A549 (cell line): ENCODE results near the gene SMIM35. TPM values are rescaled to one million over a fixed set of nuclear protein-coding genes. Genes with fewer than 3 reads are reported as not detected.

ENCODE experiments used
- ATAC-seq, 2 experiments: fragments of 200-7000 bp in 1 of 2; fragments of >200 bp in 1 of 2; cut with Nextera tagmentation in 1 of 2; cut with Tn5 transposase in 1 of 2; 3 replicates each; pipeline versions ENCODE4 v1.8.0 to v1.9.1; 2018 to 2020; ENCODE audit warnings: mild to moderate bottlenecking in 1 of 2, moderate library complexity in 1 of 2
- CTCF ChIA-PET: fragments of 300-600 bp; sonication (Branson Sonifier 250); formaldehyde crosslinking; extraction: SDS; loops from one replicate; lab custom pipeline; 2021; ENCODE audit warnings: antibody characterized with exemption, inconsistent platforms; lab: Yijun Ruan, JAX
- POLR2A ChIA-PET: fragments of 350-600 bp; formaldehyde crosslinking; extraction: SDS; loops from one replicate; lab custom pipeline; 2021; ENCODE audit warnings: antibody characterized with exemption, inconsistent platforms; lab: Yijun Ruan, JAX
- DNase-seq, 2 experiments: peaks; one replicate each; pipeline versions ENCODE4 v3.0.0 to v3.0.0-alpha.2; 2011 to 2016; ENCODE audit warnings: low read depth in 1 of 2, low spot score in 1 of 2
- FAIRE-seq: peaks from 2 replicates; lab custom pipeline; 2011; peaks lifted over from hg19 to GRCh38; lab: Jason Lieb, UNC
- H3K27ac ChIP-seq, 2 experiments: fragments of >200 bp; sonication (Bioruptor Twin); formaldehyde crosslinking; 3 replicates each; pipeline ENCODE4 v1.5.1; 2016 to 2017
- H3K4me1 ChIP-seq: fragments of >200 bp; sonication (Bioruptor Twin); formaldehyde crosslinking; 3 replicates; pipeline ENCODE4 v1.6.1; 2016
- H3K4me2 ChIP-seq: fragments of >200 bp; sonication (Bioruptor Twin); formaldehyde crosslinking; 3 replicates; pipeline ENCODE4 v1.6.1; 2016
- H3K4me3 ChIP-seq: fragments of >200 bp; sonication (Bioruptor Twin); formaldehyde crosslinking; 3 replicates; pipeline ENCODE4 v1.5.1; 2016
- H3K9me3 ChIP-seq: fragments of >200 bp; sonication (Bioruptor Twin); formaldehyde crosslinking; 3 replicates; pipeline ENCODE4 v1.6.1; 2016
- BCL3 ChIP-seq: fragments of >200 bp; sonication (Bioruptor Twin); formaldehyde crosslinking; IDR thresholded peaks from 3 replicates; pipeline ENCODE4 v1.6.1; 2016
- CEBPB ChIP-seq, 2 experiments: fragments of >200 bp in 1 of 2; sonication (Bioruptor Twin) in 1 of 2; formaldehyde crosslinking in 1 of 2; IDR thresholded peaks; 2 replicates each; pipeline ENCODE4 v1.6.1; 2012 to 2016
- CHD2 ChIP-seq: fragments of 150-350 bp; IDR thresholded peaks from 2 replicates; pipeline ENCODE4 v1.6.1; 2014; ENCODE audit warnings: low read length; ENCODE audit not compliant: partially characterized antibody
- CHD4 ChIP-seq: fragments of 200-600 bp; sonication (generic); IDR thresholded peaks from 2 replicates; pipeline ENCODE4 v1.6.1; 2016; ENCODE audit warnings: antibody characterized with exemption, mild to moderate bottlenecking, borderline replicate concordance
- E2F6 ChIP-seq: IDR thresholded peaks from 2 replicates; pipeline ENCODE4 v1.6.1; 2012; ENCODE audit warnings: low read depth, borderline replicate concordance
- EHF ChIP-seq: fragments of 250-450 bp; sonication (Bioruptor Pico); IDR thresholded peaks from 2 replicates; pipeline ENCODE4 v1.5.0; 2020; ENCODE audit warnings: mild to moderate bottlenecking
- EHMT2 ChIP-seq: fragments of 200-600 bp; sonication (generic); IDR thresholded peaks from 2 replicates; pipeline ENCODE4 v1.6.1; 2016; ENCODE audit warnings: antibody characterized with exemption, low read depth, mild to moderate bottlenecking, moderate library complexity
- EP300 ChIP-seq, 2 experiments: fragments of >200 bp; sonication (Bioruptor Twin); formaldehyde crosslinking; IDR thresholded peaks; 2 replicates in 1 of 2; 3 replicates in 1 of 2; pipeline ENCODE4 v1.6.1; 2016 to 2017
- ESRRA ChIP-seq: fragments of 150-350 bp; IDR thresholded peaks from 2 replicates; pipeline ENCODE4 v1.6.1; 2014; ENCODE audit warnings: mild to moderate bottlenecking, low read length, borderline replicate concordance
- FOSL2 ChIP-seq, 2 experiments: fragments of 450-650 bp in 1 of 2; fragments of >200 bp in 1 of 2; sonication (Bioruptor Twin) in 1 of 2; formaldehyde crosslinking; IDR thresholded peaks; 2 replicates each; pipeline versions ENCODE4 v1.5.0 to v1.6.1; 2016 to 2020; ENCODE audit warnings: mild to moderate bottlenecking in 1 of 2, moderate library complexity in 1 of 2
- HDAC2 ChIP-seq: fragments of 200-600 bp; sonication (generic); IDR thresholded peaks from 2 replicates; pipeline ENCODE4 v1.6.1; 2016
- HES2 ChIP-seq: fragments of >200 bp; sonication (Bioruptor Twin); formaldehyde crosslinking; IDR thresholded peaks from 2 replicates; pipeline ENCODE4 v1.6.1; 2016
- HMGXB4 ChIP-seq: fragments of 250-450 bp; sonication (Bioruptor Pico); IDR thresholded peaks from 2 replicates; pipeline ENCODE4 v1.5.0; 2021; ENCODE audit warnings: mild to moderate bottlenecking, moderate library complexity, borderline replicate concordance
- HOXB13 ChIP-seq: fragments of 250-450 bp; sonication (Bioruptor Pico); IDR thresholded peaks from 2 replicates; pipeline ENCODE4 v1.5.0; 2020; ENCODE audit warnings: low read depth, mild to moderate bottlenecking, moderate library complexity
- MAX ChIP-seq: IDR thresholded peaks from 2 replicates; pipeline ENCODE4 v1.6.1; 2012
- MYC ChIP-seq: IDR thresholded peaks from 2 replicates; pipeline ENCODE4 v1.6.1; 2012; ENCODE audit warnings: mild to moderate bottlenecking, inconsistent platforms, low read length, improper control_type of control experiment, borderline replicate concordance
- NFE2L2 ChIP-seq: fragments of 150-350 bp; conservative IDR thresholded peaks from 2 replicates; pipeline ENCODE4 v1.6.1; 2014; ENCODE audit warnings: low read length
- NR3C1 ChIP-seq: fragments of >200 bp; sonication (Bioruptor Twin); formaldehyde crosslinking; IDR thresholded peaks from 3 replicates; pipeline ENCODE4 v1.6.1; 2017
- PBX3 ChIP-seq: IDR thresholded peaks from 2 replicates; pipeline ENCODE4 v1.6.1; 2012
- PHF8 ChIP-seq: fragments of 200-600 bp; sonication (generic); IDR thresholded peaks from 2 replicates; pipeline ENCODE4 v1.6.1; 2016; ENCODE audit warnings: low read depth, mild to moderate bottlenecking, antibody characterized with exemption, moderate library complexity, borderline replicate concordance
- RNF2 ChIP-seq: fragments of 200-600 bp; sonication (generic); IDR thresholded peaks from 2 replicates; pipeline ENCODE4 v1.6.1; 2016; ENCODE audit warnings: low read depth, mild to moderate bottlenecking, antibody characterized with exemption, moderate library complexity, borderline replicate concordance
- SMC3 ChIP-seq: fragments of >200 bp; sonication (Bioruptor Twin); formaldehyde crosslinking; IDR thresholded peaks from 3 replicates; pipeline ENCODE4 v1.6.1; 2018; ENCODE audit warnings: inconsistent platforms
- SREBF2 ChIP-seq: fragments of 450-650 bp; IDR thresholded peaks from 2 replicates; pipeline ENCODE4 v1.6.1; 2014; ENCODE audit warnings: mild to moderate bottlenecking, moderate library complexity
- TFCP2L1 ChIP-seq: fragments of 250-450 bp; sonication (Bioruptor Pico); IDR thresholded peaks from 2 replicates; pipeline ENCODE4 v1.5.0; 2021; ENCODE audit warnings: mild to moderate bottlenecking
- TP53 ChIP-seq: fragments of 250-450 bp; sonication (Bioruptor Pico); IDR thresholded peaks from 2 replicates; pipeline ENCODE4 v1.5.0; 2021; ENCODE audit warnings: mild to moderate bottlenecking, moderate library complexity
- ZC3H11A ChIP-seq: fragments of 450-650 bp; IDR thresholded peaks from 2 replicates; pipeline ENCODE4 v1.6.1; 2014; ENCODE audit warnings: antibody characterized with exemption, mild to moderate bottlenecking
- ZFP36 ChIP-seq: fragments of 450-650 bp; IDR thresholded peaks from 2 replicates; pipeline ENCODE4 v1.6.1; 2014; ENCODE audit warnings: borderline replicate concordance; ENCODE audit not compliant: partially characterized antibody
- WGBS: methylation state at CpG from one replicate; pipeline ENCODE4 v1.1.6; 2017; ENCODE audit errors: missing lambda C conversion rate; 5-methylcytosine and 5-hydroxymethylcytosine counted together
- polyA plus RNA-seq, 4 experiments: library from polyadenylated mRNA; depleted of rRNA in 3 of 4; stranded (reverse); fragments of >200 nt; fragmentation: RNase III in 1 of 4; extraction: RNeasy Plus Mini Kit Qiagen cat#74134 plus additional on column Dnase treatment in 1 of 4; gene quantifications; 2 replicates in 3 of 4; 3 replicates in 1 of 4; pipeline ENCODE4 v1.2.3, GENCODE V29; 2011 to 2017

The SMIM35 gene
- polyA plus RNA-seq, 2 of the 4 experiments (the other 2 are of a cell fraction), result not detected

- TF ChIP-seq TP53, result no peak
- TF ChIP-seq RNF2, result no peak
These were observed 58.1 kb downstream of the SMIM35 start (continued) for GRCh38 chr11:118028626-118029025.

GRCh38 chr11:118027694-118028093 is 59.1 kb downstream of the SMIM35 start:
- FAIRE-seq, result no peak
- 51% methylated on average over 4 of the region's 4 CpGs for WGBS
- CTCF ChIA-PET, result interaction anchor here (0.6 kb wide), 1 partner anchor 89 kb away, joined by 4 read pairs; no protein-coding TSS in a partner anchor

GRCh38 chr11:118021146-118021545 is 65.6 kb downstream of the SMIM35 start:
- ChIA-PET POLR2A (no interaction called here), CTCF (interaction anchor here (0.7 kb wide), 1 partner anchor 32 kb away, joined by 3 read pairs; no protein-coding TSS in a partner anchor)
- ATAC-seq, result no peak
- WGBS, result 12% methylated on average over 1 of the region's 1 CpG
- no peak for TF ChIP-seq EHF (CRISPR knock-in tag)
- TF ChIP-seq E2F6, result no peak
- no peak for TF ChIP-seq CHD4
- no peak for TF ChIP-seq SREBF2
- TF ChIP-seq MYC, result no peak
- TF ChIP-seq CEBPB (IDR thresholded peaks at IDR 0.05), result no peak
- TF ChIP-seq HES2, result no peak
- TF ChIP-seq CHD2, result no peak
- TF ChIP-seq ESRRA, result no peak
- TF ChIP-seq HMGXB4 (CRISPR knock-in tag), result no peak
- no peak for TF ChIP-seq SMC3
- TF ChIP-seq ZC3H11A, result no peak
- TF ChIP-seq PBX3, result no peak
- no peak for TF ChIP-seq NR3C1
- TF ChIP-seq TFCP2L1 (CRISPR knock-in tag), result no peak
- TF ChIP-seq PHF8, result no peak
- TF ChIP-seq EHMT2, result no peak
- TF ChIP-seq HOXB13 (CRISPR knock-in tag), result no peak
- TF ChIP-seq FOSL2 (IDR thresholded peaks at IDR 0.05), result no peak
- no peak for TF ChIP-seq FOSL2 (CRISPR knock-in tag; IDR thresholded peaks at IDR 0.05)
- TF ChIP-seq NFE2L2, result no peak
- FAIRE-seq, result no peak
- Histone ChIP-seq H3K4me2 (no peak overlapping the region), H3K9me3 (peaks cover 6% of the 10 kb centered on the region; the same call in 2 of the 3 replicates), H3K27ac (no peak overlapping the region), H3K4me3 (no peak overlapping the region), H3K4me1 (no peaks in the 10 kb centered on the region)
- no peak for DNase-seq

More at GRCh38 chr11:118027694-118028093, 59.1 kb downstream of the SMIM35 start:
- Histone ChIP-seq H3K4me3 (no peak overlapping the region), H3K27ac (no peak overlapping the region), H3K4me1 (no peaks in the 10 kb centered on the region), H3K4me2 (no peak overlapping the region), H3K9me3 (no peaks in the 10 kb centered on the region)
- DNase-seq, result no peak
- POLR2A ChIA-PET, result no interaction called here
- no peak for TF ChIP-seq MAX
- TF ChIP-seq EP300 (IDR thresholded peaks at IDR 0.05), result no peak
- no peak for TF ChIP-seq ESRRA
- no peak for TF ChIP-seq ZFP36
- TF ChIP-seq HDAC2, result no peak
- TF ChIP-seq CHD4, result no peak
- no peak for TF ChIP-seq BCL3
- no peak for TF ChIP-seq CEBPB (IDR thresholded peaks at IDR 0.05)
- no peak for ATAC-seq
